Stimulated activated CD4-positive, alpha-beta T cell treated with anti-CD3 and anti-CD28 coated beads, TNF-alpha, amount 100 ng/mL, for 1 hour (primary cell): ENCODE data around the gene UPF1.
A peak's percentile ranks its signal among the peaks of the same experiment; 100 is the strongest.

Experiments used
- DNase-seq, 3 donors: peaks; one replicate each; pipeline ENCODE4 v3.0.0-alpha.2; 2020; ENCODE audit warnings: low read depth in 3 of 3, low spot score in 1 of 3

UPF1 gene

GRCh38 chr19:18855647-18856384, 24.1 kb downstream of the UPF1 start:
- DNase-seq = no peak

DNA sequence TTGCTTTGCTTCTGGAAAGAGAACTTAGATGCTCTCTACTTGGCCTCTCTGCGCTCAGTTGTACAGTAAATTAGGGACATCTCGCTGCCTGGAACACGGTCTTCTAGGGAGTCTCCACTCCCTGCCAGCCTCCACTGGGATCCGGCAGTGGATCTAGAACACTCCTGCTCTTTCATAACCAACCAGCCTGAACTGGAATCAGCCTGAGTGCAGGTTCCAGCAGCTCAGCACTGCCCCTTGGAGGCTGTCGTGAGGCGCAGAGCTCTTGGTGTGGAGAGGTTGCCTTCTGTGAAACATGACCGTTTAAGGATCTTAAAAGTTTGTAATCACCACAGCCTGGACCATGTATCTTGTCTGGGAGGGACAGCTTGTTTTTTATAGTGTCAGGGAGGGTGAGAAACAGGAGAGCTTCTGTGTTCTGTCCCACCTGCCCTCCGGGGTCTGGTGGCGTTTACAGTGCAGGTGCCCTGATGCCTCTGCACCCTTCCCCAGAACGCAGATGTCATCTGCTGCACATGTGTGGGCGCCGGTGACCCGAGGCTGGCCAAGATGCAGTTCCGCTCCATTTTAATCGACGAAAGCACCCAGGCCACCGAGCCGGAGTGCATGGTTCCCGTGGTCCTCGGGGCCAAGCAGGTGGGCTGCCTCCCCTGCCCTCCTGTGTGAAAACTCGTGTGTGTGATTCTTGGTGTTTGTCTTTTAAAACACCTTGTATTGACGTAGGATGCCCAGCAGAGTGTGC, 24.8 kb downstream of the UPF1 start:
- no peak for DNase-seq

DNA sequence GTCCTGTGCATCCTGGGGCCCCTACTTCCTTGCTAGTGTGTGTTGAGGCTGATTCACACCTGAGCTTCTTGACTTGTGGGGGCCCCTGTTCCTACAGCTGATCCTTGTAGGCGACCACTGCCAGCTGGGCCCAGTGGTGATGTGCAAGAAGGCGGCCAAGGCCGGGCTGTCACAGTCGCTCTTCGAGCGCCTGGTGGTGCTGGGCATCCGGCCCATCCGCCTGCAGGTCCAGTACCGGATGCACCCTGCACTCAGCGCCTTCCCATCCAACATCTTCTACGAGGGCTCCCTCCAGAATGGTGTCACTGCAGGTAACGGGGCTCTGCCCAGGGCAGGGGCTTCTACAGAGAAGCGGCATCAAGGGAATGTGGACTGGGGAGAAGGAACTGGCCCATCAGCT, 25.5 kb downstream of the UPF1 start:
- no peak for DNase-seq

- no peak for DNase-seq
Measured at GRCh38 chr19:18858906-18859646, 27.3 kb downstream of the UPF1 start.

DNA sequence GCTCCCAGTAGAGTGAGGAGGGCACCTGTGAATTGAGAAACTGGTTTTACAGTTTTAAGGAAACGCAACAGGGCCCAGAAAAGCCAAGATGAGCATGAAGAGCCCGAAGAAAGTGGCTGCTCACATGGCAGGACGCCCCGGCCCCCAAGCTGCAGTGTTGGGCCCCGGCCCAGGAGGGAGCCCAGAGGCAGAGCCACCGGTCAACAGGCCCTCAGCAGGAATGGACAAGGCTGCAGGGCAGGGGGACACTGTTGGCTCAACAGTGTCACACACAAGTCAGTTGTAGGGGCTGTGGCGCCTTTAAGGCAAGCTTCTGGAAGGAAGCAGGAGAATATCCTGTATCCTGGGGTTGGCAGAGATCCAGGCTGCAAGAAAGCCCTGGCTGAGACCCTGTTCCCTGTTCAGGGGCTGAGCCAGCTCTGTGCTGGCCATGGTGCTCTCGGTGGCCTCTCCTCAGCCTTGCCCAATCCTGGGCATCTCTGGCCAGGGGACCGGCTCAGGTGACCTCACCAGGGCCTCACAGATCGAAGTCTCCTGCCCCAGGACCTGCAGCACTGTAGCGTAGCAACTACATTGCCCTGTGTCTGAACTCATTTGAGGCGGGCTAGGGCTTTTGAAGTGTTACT, 28.0 kb downstream of the UPF1 start:
- DNase-seq = no peak

DNA sequence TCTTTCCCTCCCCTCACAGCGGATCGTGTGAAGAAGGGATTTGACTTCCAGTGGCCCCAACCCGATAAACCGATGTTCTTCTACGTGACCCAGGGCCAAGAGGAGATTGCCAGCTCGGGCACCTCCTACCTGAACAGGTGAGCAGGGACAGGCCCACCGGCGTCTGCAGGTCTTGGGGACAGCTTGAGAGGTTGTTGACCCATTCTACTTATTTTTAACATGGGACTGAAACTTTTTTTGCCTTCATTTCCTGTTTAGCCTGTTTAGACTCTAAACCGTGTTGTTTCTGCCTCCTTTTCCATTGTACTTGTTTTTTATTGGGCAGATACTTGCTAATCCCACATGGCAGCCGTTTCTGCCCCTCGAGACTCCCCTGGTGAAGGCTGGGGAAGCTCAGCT, 28.5 kb downstream of the UPF1 start:
- no peak for DNase-seq

- DNase-seq = no peak
Measured at GRCh38 chr19:18860725-18861124, 29.0 kb downstream of the UPF1 start.

DNA sequence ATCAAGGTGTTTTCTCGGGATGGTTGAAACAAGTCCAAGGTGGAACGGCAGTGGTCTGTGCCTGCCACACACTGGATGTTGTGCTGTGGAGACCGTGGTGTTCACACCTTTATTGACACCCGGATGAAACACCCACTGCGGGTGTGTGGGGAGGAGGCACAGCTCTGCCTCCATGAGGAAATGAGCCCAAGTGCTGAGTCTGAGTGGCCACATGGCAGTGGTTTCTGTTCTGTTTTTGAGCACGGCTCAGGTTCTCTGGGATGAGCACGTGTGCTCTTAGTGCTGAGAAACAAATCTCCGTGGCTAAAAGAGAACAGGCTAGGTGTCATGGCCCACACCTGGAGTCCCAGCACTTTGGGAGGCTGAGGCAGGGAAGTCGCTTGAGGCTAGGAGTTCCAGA, 29.5 kb downstream of the UPF1 start:
- DNase-seq = no peak

DNA sequence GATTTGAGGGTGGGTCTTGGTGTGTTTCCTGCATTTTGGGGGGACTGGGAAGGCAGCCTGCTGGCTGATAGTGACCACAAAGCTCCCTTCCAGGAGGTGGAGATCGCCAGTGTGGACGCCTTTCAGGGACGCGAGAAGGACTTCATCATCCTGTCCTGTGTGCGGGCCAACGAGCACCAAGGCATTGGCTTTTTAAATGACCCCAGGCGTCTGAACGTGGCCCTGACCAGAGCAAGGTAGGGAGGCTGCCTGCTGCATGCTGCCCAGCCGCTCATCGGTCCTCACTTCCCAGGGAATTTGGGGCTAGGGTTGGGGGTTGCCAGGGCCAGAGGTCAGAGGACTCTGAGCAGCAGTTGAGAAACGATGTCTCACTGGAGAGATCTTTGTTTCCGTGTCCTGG, 30.2 kb downstream of the UPF1 start:
- no peak for DNase-seq

DNA sequence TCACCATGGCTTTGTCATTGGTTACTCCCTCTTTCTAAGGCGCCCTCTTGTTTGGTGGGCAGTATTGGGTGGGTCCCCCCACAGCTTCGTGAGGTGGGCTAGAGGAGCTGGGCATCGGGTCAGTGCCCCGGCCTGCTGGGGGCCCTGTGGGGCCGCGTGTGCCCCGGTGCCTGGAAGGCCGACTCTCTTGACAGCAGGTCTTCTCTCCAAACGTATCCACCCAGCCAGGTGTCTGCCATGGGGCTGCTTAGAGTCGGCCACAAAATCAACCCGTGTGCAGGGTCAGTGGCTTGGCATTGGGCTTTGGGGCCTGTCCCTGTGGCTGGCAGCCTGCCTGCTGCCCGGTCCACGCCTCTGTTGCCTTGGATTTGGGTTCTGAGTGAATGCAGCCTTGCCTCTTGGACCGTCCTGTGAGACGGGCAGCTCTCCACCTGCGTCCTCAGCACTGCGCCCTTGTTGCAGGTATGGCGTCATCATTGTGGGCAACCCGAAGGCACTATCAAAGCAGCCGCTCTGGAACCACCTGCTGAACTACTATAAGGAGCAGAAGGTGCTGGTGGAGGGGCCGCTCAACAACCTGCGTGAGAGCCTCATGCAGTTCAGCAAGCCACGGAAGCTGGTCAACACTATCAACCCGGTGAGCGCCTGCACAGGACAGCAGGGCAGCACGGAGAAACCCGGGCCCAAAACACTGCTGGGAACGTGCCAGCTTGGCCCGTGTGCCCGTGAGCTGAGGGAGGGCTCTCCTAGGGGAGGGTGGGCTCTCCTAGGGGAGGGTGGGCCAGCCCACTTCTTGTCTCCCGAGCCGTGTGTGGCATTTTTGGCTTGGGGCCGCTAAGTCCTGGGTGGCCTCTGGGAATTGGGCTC, 31.4 kb downstream of the UPF1 start:
- no peak for DNase-seq

- no peak for DNase-seq
Measured at GRCh38 chr19:18863843-18864362, 32.1 kb downstream of the UPF1 start.

- no peak for DNase-seq
Measured at GRCh38 chr19:18865106-18865972, 33.6 kb downstream of the UPF1 start.

DNA sequence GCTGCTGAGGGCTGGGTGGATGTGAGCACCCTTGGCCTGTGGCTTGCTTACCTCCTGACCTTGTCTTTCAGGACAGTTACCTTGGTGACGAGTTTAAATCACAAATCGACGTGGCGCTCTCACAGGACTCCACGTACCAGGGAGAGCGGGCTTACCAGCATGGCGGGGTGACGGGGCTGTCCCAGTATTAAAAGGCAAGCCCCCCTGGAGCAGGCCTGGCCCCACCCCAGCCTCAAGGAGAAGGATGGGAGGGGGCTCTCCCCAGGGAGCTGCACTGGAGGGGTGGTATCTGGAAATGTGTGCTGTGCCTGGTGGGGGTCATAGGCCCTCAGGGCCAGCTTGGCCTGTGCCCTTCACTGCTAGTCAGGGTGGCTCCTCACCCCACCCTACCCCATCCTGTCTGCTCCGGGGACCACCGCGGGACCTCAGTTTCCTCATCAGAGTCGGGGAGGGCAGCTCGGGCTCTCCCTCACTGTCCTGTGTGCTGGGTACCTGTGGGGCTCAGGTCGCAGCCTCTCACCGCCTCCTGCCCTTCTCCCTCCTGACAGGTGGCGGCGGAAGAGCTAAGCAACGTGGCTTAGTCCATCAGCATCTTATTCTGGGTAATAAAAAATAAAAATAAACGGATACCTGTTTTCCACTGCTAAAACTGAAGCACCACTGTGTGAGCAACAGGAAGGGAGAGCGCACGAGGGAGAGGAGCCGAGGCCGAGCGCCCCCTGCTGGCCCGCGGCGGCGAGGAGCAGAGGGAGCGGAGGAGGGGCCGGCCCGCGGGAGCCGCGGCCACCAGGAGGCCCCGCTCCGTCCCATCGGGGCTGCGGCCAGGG, 34.4 kb downstream of the UPF1 start:
- peak; percentile 6 to 56 (median 33) for DNase-seq

DNA sequence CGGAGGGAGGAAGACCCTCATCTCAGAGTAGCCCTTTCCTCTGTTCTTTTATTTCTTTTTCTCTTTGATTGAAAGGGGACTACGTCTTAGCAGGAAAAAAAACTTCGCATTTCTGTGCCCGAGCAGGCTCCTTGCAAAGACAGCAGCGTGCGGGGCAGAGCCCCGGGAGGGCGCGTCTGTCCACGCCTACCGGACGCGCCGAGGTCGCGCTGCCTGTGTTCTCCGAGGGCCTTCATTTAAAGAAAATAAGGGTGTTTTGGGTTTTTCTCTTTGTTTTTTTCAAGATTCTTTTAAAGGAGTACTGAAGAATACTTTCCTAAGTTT, 35.0 kb downstream of the UPF1 start:
- no peak for DNase-seq

DNA sequence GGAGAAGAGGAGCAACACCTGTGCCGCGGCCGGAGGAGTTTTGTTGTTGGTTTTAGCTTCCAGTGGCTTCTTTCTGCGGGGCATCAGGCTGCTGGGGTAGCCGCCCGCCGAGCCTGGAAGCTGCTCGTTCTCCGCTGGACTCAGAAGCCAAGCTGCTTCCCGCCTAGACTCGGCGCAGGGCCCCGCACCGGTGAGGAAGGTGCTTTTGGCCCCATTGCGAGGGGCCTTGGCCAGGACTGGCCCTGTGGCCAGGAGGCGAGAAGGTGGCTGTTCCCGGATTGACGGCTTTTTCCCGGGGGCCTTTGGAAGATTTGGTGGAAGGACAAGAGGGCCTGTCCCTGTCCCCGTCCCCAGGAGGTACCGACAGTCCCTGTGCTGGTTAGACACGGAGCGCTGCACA, 35.4 kb downstream of the UPF1 start:
- DNase-seq = no peak

DNA sequence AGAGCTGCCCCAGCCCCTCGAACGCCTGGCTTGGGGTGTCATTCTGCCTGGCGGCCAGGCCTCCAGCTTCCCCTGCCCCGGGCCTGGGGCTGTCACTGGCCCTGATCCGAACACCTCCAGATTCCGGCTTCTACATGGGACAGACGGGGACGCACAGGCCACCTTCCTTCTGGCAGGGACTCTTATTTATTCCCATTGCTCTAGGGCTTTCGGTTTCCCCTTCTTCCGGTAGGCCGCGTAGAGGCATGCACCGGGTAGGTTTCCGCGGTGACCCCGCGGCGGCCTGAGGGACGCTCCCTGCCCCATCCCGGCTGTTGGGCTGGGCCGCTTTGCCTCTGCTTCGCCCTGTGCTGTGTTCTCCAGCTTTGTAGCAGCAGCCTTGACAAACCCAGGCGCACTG, 36.0 kb downstream of the UPF1 start:
- DNase-seq = no peak

DNA sequence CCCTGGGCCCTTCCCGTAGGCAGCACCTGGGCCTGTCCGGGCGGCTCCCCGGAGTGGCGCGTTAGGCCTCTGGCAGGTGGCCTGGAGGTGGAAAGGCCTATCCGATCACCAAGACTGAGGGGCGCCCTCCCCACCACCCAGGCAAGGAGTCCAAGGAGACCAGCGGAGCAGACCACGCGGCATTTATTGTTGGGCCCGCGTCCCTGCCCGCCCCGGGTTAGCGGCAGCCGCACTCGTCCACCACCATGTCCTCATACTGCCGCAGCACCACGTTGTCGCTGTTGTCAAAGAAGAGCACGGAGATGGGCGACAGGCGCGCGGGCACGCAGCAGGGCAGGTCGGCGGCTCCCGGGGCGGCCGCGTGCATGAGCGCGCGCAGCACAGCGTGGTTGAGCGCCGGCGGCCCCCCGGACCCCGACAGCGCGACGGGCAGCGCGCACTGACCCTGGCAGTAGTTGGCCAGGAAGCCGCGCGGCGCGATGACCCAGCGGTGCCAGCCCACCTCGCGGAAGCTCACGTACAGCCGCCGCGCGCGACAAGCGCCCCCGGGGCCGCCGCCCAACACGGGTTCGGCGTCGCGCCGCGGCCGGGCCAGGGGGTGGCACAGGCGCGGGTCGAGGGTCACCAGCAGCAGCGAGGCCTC, 36.7 kb downstream of the UPF1 start:
- DNase-seq = no peak

GRCh38 chr19:18869023-18869618, 37.4 kb downstream of the UPF1 start:
- no peak for DNase-seq
